ENCODE measurements around the gene DTX4.

- TF ChIP-seq CTCF (IDR thresholded peaks at IDR 0.05; ENCODE audit: low read length) (no peak), EZH2 (IDR thresholded peaks at IDR 0.05; ENCODE audit: borderline replicate concordance, low read length) (no peak)
Measured at GRCh38 chr11:59247531-59248227, 75.7 kb downstream of the DTX4 start.
